HEK293T (cell line): ENCODE measurements around the gene CCL27.

Source experiments
- CTBP1 ChIP-seq: fragments of 450-650 bp; IDR thresholded peaks from 2 replicates; pipeline ENCODE4 v1.6.1; 2016; ENCODE audit warnings: borderline replicate concordance
- L3MBTL2 ChIP-seq: fragments of 450-650 bp; conservative IDR thresholded peaks from 2 replicates; pipeline ENCODE4 v1.6.1; 2016; ENCODE audit warnings: mild to moderate bottlenecking
- SP1 ChIP-seq: fragments of 450-650 bp; IDR thresholded peaks from 2 replicates; pipeline ENCODE4 v1.6.1; 2017

GRCh38 chr9:34707130-34707529 lies 44.7 kb upstream of the CCL27 start:
- TF ChIP-seq SP1 = no peak
- no peak for TF ChIP-seq L3MBTL2
- TF ChIP-seq CTBP1 = no peak
